Sigmoid colon (tissue), 4 donors: ENCODE measurements around the gene CCDC91.

Experiments used
- CTCF ChIP-seq, 4 experiments: fragments of 450-650 bp in 3 of 4; fragments of 200-600 bp in 1 of 4; IDR thresholded peaks; one replicate each; pipeline ENCODE4 v1.5.1; 2016 to 2019; ENCODE audit warnings: antibody characterized with exemption in 4 of 4, mild to moderate bottlenecking in 3 of 4, moderate library complexity in 2 of 4
- EP300 ChIP-seq, 4 donors: sonication (generic); formaldehyde crosslinking; IDR thresholded peaks; one replicate each; pipeline ENCODE4 v1.6.1; 2017; ENCODE audit warnings: antibody characterized with exemption in 4 of 4
- POLR2A ChIP-seq, 2 donors: fragments of 450-650 bp; IDR thresholded peaks; one replicate each; pipeline ENCODE4 v1.6.1; 2016; ENCODE audit warnings: antibody characterized with exemption in 2 of 2, mild to moderate bottlenecking in 2 of 2, moderate library complexity in 2 of 2
- POLR2AphosphoS5 ChIP-seq, 4 donors: sonication (generic); formaldehyde crosslinking; IDR thresholded peaks; one replicate each; pipeline ENCODE4 v1.6.1; 2017; ENCODE audit warnings: antibody characterized with exemption in 4 of 4

- TF ChIP-seq CTCF (IDR thresholded peaks at IDR 0.05) (no peak), POLR2AphosphoS5 (IDR thresholded peaks at IDR 0.05) (no peak), EP300 (IDR thresholded peaks at IDR 0.05) (no peak), POLR2A (IDR thresholded peaks at IDR 0.05) (no peak)
These were observed 219.6 kb downstream of the CCDC91 start for GRCh38 chr12:28409892-28410291.
